GM20000 (cell line): ENCODE measurements around the gene ZNF511.

Source experiments
- DNase-seq: peaks from one replicate; pipeline ENCODE4 v3.0.0; 2012; ENCODE audit warnings: low spot score
- TF ChIP-seq, protein P1 (sequence below): IDR thresholded peaks from 2 replicates; pipeline ENCODE4 v1.5.1; 2012; ENCODE audit warnings: mild to moderate bottlenecking, control low read depth; ENCODE audit errors: extremely low read depth, missing control alignments

Gene ZNF511

DNA sequence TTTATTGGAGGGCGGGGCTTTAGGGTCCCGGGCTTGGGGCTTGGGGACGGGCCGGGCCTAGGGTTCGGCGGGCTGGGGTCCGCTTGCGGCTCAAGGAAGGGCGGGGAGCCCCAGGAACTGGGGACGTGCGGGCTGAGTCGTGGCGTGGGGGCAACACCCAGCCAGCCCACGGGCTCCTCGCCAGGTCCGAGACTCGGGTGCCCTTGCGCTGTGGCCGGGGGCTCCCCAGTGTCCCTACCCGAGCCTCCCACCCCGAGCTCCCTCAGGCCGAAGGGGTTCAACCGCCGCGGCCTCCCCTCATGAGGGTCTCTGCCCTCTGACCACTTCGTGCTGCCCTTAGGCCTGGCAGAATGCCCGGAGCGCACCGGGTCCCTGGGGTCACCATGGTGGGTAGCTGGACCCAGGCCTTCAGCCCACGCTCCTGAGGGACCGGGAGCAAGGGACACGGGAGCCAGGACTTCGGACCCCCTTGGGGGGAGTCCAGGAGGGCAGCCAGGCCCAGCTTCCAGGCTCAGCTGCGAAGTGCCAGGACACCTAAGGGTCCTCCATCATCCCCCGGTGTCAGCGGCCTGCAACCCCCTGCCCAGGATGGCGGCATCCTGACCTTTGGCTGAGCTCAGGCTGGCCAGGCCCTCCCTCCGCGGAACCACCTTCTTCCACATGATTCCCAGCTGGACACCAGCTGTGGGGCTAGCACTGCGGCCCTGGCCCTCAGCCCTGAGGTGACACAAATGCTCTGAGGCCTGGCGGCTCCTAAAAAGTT, 49.6 kb downstream of the ZNF511 start:
- DNase-seq: no peak
- TF ChIP-seq, protein P1, sequence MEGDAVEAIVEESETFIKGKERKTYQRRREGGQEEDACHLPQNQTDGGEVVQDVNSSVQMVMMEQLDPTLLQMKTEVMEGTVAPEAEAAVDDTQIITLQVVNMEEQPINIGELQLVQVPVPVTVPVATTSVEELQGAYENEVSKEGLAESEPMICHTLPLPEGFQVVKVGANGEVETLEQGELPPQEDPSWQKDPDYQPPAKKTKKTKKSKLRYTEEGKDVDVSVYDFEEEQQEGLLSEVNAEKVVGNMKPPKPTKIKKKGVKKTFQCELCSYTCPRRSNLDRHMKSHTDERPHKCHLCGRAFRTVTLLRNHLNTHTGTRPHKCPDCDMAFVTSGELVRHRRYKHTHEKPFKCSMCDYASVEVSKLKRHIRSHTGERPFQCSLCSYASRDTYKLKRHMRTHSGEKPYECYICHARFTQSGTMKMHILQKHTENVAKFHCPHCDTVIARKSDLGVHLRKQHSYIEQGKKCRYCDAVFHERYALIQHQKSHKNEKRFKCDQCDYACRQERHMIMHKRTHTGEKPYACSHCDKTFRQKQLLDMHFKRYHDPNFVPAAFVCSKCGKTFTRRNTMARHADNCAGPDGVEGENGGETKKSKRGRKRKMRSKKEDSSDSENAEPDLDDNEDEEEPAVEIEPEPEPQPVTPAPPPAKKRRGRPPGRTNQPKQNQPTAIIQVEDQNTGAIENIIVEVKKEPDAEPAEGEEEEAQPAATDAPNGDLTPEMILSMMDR: no peak

DNA sequence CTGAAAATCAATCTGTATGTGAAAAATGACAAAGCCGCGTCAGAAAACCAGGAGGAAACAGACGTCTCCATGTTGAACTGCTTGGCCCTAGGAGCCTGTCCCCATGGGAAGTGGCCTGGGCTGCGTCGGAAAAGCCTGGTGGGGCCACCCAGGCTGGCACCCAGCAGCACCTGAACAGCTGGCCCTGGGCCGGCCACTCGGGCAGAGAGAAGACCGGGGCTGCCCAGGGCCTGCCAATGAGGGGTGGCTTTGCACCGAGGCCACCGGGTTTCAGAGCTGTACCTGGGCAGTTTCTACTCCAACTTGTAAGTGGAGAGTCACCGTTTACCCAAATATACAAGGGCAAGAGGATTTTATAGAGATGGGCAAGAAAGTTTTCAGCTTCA, 50.2 kb downstream of the ZNF511 start:
- TF ChIP-seq, protein P1: no peak
- no peak for DNase-seq

DNA sequence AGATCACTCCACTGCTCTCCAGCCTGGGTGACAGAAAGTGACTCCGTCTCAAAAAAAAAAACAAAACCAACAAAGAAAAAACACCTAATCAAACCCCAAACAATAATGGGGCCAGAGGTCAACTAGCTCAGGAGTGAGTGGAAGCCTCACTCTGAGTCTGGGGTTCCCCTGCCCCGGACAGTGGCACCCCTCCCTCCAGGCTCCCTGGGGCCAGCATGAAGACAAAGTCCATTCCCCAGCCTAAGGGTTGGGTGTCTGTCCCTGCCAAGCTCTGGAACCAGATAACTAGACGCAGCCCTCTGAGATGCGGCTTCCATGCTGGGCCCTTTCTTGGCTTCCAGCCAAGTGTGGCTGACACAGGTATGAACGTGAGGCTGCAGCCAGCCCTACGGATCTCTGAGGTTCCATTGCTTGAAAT, 50.8 kb downstream of the ZNF511 start:
- DNase-seq: no peak
- TF ChIP-seq, protein P1: no peak

DNA sequence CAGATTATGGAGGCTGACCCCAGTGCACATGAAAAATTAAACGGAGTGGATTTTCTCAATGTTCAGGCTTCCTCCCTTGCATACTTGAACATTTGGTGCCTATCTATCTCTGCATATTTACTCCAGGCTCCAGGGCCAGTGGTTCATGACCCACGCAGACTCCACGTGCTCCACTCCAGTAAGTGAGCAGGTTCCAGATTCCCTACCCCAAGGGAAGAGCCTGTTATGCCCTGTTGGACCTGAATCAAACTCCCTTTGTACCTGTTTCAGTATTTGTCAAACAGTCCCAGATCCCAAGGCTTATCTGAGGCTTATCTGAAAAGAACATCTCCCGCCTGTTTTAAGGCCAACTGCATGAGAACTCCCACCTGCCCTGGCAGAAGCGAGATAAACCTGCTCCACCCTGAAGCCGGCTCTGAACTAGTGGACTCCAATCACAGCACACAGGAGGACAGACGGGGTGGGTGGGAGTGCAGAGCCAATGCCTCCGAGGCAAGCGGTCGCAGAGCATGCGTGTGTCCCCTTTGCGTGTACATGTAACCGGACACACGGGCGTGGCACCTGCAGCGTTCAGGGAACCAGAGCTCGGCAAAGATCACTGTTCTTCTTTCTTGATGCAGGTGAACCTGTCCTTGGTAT, 51.4 kb downstream of the ZNF511 start:
- TF ChIP-seq, protein P1: no peak
- no peak for DNase-seq

DNA sequence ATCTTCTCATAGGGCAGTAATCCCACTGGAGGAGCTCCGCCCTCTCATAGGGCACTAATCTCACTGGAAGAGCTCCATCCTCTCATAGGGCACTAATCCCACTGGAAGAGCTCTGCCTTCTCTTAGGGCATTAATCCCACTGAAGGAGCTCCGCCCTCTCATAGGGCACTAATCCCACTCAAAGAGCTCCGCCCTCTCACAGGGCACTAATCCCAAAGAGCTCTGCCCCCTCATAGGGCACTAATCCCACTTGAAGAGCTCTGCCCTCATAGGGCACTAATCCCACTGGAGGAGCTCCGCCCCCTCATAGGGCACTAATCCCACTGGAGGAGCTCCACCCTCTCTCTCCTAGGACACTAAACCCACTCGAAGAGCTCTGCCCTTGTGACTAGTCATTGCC, 52.5 kb downstream of the ZNF511 start:
- DNase-seq: no peak
- TF ChIP-seq, protein P1: no peak

DNA sequence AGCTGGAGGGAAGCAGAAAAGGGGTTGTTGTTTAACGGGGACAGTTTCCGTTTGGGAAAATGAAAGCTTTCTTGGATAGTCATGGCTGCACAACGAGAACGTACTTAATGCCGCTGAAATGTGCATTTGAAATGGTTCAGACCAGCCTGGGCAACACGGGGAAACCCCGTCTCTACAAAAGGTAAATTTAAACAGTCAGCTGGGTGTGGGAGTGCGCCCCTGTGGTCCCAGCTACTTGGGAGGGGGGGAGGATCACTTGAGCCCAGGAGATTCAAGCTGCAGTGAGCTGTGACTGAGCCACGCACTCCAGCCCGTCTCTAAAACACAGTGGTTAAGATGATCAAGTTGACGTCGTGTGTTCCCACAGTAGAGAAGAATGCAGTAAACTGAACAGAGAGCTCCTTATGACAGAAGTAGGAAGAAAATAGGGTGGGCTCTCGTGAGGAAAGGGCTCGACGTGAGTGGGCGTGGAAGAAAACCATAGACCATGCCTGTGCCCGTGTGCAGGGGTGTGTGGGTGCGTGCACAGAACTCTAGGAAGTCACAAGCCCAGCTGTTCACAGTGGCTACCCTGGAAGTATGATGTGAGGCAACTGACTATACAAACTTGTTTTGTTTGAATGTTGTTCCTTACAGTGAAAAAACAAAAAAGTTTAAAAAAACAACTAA, 53.2 kb downstream of the ZNF511 start:
- TF ChIP-seq, protein P1: no peak
- no peak for DNase-seq
